Kidney epithelial cell (primary cell): Measurements from ENCODE around the gene NCAPG. TPM values are rescaled to one million over a fixed set of nuclear protein-coding genes. Genes with fewer than 3 reads are reported as not detected.

ENCODE experiments used
- DNase-seq: peaks from one replicate; pipeline ENCODE4 v3.0.0-alpha.2; 2010; ENCODE audit warnings: low read depth
- H3K27me3 ChIP-seq: 2 replicates; pipeline ENCODE4 v1.6.0; 2011; ENCODE audit warnings: low read length; ENCODE audit not compliant: control insufficient read depth, insufficient read depth
- H3K36me3 ChIP-seq: 2 replicates; pipeline ENCODE4 v1.5.1; 2011; ENCODE audit warnings: low read length; ENCODE audit not compliant: control insufficient read depth, insufficient read depth
- H3K4me3 ChIP-seq: 2 replicates; pipeline ENCODE4 v1.5.1; 2011; ENCODE audit warnings: low read depth, mild to moderate bottlenecking, control low read depth, low read length
- total RNA-seq: library from RNA; depleted of rRNA; stranded (reverse); fragments of >200 nt; gene quantifications from 2 replicates; pipeline ENCODE4 v1.2.3, GENCODE V29; 2015
- TF ChIP-seq, protein P1 (sequence below): IDR thresholded peaks from 2 replicates; pipeline ENCODE4 v1.5.1; 2011; ENCODE audit warnings: mild to moderate bottlenecking, moderate library complexity, low read length, control low read depth, inconsistent platforms; ENCODE audit not compliant: insufficient read depth, poor library complexity, severe bottlenecking

Gene NCAPG
- total RNA-seq, 1 donor from 2014 or later, result 6.2 TPM

GRCh38 chr4:17869327-17869726, 58.5 kb downstream of the NCAPG start:
- H3K36me3 ChIP-seq, result no peaks in the 10 kb centered on the region
- no peak for DNase-seq
- H3K4me3 ChIP-seq, result no peak overlapping the region
- no peaks in the 10 kb centered on the region for H3K27me3 ChIP-seq
- TF ChIP-seq, protein P1, sequence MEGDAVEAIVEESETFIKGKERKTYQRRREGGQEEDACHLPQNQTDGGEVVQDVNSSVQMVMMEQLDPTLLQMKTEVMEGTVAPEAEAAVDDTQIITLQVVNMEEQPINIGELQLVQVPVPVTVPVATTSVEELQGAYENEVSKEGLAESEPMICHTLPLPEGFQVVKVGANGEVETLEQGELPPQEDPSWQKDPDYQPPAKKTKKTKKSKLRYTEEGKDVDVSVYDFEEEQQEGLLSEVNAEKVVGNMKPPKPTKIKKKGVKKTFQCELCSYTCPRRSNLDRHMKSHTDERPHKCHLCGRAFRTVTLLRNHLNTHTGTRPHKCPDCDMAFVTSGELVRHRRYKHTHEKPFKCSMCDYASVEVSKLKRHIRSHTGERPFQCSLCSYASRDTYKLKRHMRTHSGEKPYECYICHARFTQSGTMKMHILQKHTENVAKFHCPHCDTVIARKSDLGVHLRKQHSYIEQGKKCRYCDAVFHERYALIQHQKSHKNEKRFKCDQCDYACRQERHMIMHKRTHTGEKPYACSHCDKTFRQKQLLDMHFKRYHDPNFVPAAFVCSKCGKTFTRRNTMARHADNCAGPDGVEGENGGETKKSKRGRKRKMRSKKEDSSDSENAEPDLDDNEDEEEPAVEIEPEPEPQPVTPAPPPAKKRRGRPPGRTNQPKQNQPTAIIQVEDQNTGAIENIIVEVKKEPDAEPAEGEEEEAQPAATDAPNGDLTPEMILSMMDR, result no peak

GRCh38 chr4:17875402-17876070, 64.8 kb downstream of the NCAPG start:
- TF ChIP-seq, protein P1, result no peak
- no peak for DNase-seq
- H3K36me3 ChIP-seq, result no peaks in the 10 kb centered on the region
- H3K4me3 ChIP-seq, result no peak overlapping the region
- no peaks in the 10 kb centered on the region for H3K27me3 ChIP-seq

DNA sequence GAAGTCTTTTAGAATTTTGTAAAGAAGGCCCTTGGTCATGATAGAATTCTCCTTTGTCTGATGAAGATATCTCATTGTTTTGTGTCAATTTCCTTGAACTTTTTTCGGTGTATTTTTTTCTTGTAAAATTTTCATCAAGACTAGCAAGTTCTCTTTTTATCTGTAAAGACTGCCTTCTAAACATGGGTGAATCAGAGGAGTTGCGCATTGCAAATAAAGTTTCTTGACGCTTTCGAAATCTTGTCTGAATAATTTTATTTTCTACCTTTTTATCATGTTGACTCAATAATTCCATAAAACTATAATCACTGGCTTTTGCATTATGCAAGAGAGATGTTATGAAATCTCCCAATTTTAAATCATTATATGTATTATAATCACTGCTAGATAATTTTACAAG, 66.2 kb downstream of the NCAPG start:
- Histone ChIP-seq H3K4me3 (no peak overlapping the region), H3K36me3 (no peaks in the 10 kb centered on the region), H3K27me3 (no peaks in the 10 kb centered on the region)
- DNase-seq, result no peak
- TF ChIP-seq, protein P1, result no peak

DNA sequence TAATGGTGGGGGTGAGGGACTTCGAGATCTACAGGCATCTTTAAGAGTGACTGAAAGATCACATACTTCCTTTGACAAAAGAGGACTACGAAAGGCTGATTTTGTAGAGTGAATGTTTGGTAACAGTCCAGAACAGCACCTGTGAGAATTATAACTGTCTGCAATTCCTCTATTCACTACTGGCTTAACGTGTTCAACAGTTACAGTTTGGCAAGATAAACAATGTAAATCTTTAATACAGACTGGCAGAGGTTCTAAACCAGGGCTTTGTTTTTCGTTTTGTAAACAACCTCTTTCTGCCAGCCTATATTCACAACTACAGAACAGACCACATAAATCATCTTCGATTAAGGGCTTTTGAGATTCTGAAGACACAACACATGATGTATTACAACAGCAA, 66.9 kb downstream of the NCAPG start:
- TF ChIP-seq, protein P1, result no peak
- no peak for DNase-seq
- Histone ChIP-seq H3K27me3 (no peaks in the 10 kb centered on the region), H3K36me3 (no peaks in the 10 kb centered on the region), H3K4me3 (no peak overlapping the region)

- Histone ChIP-seq H3K4me3 (no peak overlapping the region), H3K27me3 (no peaks in the 10 kb centered on the region), H3K36me3 (no peaks in the 10 kb centered on the region)
- TF ChIP-seq, protein P1, result no peak
- no peak for DNase-seq
Measured at GRCh38 chr4:17884063-17884462, 73.3 kb downstream of the NCAPG start.

DNA sequence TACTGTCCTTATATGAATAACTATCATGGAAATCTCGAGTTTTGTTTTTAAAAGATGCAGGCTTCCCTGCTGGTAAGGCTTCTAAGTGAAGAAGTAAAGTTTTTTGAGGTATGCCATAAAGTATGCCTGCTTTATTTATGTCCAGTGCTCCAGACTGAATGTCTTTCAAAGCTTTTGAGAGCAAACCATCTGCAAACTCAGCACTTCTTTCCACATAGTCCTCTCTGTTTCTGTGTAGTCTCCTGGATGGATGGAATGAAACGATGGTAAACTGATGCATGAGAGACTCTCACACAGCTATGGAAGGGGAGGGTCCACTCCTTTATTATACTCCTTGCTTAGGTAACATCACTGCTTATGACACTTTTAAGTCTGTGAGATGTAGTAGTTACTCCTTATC, 73.7 kb downstream of the NCAPG start:
- no peak for DNase-seq
- TF ChIP-seq, protein P1, result no peak
- Histone ChIP-seq H3K4me3 (no peak overlapping the region), H3K36me3 (no peaks in the 10 kb centered on the region), H3K27me3 (no peaks in the 10 kb centered on the region)
